Femur (tissue), 1 donor: Measurements from ENCODE around the gene A4GALT.
A peak's percentile ranks its signal among the peaks of the same experiment; 100 is the strongest.
"Not testable (repeated sequence)": the region's sequence is repeated elsewhere in the genome, so short reads cannot be mapped to it uniquely, and the experiment has no call there.

Experiments
- DNase-seq: peaks from one replicate; pipeline ENCODE4 v3.0.0-alpha.2; 2017

A4GALT gene, protein sequence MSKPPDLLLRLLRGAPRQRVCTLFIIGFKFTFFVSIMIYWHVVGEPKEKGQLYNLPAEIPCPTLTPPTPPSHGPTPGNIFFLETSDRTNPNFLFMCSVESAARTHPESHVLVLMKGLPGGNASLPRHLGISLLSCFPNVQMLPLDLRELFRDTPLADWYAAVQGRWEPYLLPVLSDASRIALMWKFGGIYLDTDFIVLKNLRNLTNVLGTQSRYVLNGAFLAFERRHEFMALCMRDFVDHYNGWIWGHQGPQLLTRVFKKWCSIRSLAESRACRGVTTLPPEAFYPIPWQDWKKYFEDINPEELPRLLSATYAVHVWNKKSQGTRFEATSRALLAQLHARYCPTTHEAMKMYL

DNA sequence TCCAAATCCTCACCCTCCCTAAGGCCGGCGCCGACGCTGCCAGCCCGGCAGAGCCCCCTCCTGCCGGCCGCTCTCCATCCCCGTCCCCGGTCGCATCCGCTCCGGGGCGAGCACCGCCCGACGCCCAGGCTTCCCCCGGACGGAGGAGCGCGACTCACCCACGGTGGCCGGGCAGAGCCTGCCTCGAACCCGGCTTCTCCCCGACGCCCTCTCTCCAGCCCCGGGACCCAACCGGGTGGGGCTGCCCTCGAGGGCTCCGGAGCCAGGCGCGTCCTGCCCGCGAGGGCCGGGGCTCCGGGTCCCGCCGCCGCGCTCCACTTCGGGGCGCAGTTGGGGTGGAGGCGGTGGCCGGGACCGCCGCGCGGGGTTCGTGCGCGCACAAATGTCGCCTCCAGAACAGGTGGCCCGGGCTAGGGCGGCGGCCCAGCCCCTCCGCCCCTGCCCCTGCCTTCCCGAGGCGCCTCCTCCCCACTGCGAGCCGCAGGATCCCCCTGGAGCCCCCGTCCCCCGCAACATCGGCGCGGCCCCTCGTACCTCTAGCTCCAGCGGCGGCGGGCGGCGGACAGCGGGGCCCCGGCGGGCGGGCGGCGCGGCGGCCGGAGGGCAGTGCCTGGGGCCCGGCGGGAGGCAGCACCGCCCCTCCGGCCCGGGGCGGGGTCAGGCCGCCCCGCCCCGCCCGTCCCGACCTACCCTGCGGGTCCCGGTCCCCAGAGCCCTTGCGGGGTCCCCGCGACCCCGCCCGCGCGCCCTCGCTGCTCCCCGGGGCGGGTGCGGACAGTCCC is at the start of gene A4GALT:
A4GALT (minus strand) TSS at position 608 of the 782 bp plus-strand sequence. CDS start 26,919 bp downstream, outside the sequence.
- DNase-seq = no peak

DNA sequence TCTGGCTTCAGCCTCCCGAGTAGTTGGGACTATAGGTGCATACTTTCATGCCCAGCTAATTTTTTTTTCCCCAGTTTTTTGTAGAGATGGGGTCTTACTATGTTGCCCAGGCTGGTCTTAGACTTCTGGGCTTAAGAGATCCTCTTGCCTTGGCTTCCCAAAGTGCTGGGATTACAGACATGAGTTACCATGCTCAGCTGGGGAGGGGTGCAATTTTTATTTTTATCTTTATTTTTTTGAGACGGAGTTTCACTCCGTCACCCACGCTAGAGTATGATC is 49.7 kb upstream of the A4GALT start:
- DNase-seq = no peak

DNA sequence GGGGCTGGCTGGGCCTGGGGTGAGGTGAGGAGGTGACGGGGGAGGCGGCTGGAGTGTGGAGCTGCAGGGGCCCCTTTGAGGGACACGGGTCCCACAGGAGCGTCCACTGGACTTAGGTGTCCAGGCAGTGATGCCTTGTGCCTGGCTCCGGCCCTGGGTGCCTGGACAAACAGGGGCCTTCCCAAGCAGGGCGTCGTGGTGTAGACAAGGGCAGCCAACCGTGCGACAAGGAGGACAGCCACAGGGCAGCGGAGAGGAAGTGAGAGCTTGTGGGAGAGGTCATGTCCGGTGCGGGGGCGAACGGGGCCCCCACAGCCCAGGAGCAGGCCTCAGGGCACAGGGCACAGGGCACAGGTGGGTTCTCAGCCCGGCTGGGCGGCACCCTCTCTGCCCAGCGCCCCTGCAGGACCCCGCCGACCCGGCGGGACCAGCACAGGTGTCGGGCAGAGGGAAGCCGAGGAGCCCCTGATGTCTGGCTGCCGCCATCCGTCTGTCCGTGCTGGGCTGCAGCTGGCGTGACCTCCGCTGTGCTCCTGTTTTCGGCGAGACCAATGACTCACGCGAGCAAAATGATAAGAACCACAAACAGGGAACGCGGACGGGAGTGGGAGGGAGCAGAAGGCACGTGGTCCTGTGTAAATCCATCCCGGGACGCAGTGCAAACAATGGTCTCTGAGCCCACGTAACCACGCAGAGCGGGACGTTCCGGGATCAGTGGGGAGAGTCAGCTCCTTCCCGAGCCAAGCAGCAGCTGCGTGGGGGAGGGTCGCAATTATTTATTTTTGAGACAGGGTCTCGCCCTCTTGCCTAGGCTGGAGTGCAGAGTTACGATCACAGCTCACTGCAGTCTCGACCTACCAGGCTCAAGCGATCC is 49.1 kb upstream of the A4GALT start:
- no peak for DNase-seq

DNA sequence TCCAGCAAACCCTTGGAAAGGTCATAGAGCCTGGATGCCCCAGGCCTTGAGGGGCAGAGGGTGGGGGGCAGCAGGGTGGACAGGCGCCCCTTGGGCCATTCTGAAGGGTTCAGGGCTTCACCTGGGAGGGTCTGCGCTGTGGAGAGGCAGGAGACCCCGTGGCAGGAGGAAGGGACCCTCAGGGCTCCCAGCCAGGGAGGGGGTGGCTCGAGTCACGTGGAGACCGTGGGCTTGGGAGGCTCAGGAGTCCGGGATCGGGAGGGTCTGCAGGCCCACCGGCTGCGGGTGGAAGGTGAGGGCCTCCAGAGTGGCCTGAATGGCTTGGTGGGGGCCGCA is 48.5 kb upstream of the A4GALT start:
- no peak for DNase-seq

DNA sequence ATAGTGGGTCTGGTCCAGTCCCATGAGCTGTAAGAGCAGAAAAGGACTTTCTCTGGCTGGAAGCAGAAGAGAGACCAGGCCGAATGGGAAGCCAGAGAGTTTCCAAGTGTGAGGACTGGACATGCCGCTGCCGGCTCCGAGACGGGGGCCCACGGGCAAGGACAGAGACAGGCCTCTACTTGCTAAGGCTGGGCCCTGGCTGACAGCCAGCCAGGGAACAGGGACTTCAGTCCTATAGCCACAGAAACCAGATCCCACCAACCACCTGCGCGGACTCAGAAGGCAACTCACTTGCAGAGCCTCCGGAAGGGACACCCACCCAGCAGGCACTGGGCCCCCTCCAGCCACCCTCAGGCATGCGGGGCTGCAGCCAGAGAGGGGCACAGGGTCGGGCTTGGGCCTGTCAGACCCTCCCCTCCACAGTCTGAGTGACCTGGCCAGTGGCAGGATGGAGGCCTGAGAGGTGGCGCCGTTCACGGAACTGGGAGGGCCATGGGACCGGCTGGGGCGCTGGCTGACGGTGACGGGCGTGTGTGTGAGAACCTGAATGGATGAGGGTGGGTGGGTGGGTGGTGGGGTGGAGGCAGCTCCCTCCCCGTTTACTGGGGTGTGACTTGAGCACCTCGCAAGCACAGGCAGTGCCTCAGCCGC is 47.8 kb upstream of the A4GALT start:
- no peak for DNase-seq

DNA sequence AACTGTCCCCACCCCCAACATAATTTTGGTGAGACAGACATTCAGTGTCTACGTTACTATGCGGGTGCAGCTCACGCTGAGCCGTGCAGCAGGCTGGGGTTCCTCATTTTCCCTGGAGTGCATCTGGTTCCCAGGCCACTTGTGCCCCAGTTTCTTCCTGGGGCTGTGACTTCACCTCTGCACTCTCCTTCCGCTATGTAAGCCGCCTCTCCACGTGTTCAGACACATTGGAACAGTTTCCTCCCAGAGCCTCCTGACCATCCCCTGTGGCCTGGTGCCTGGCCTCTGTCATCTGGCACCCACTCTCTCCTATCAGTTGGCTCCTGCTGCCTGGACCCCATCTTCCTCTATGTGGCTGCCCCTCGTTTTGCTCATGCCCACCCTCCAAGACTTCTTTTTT is 46.2 kb upstream of the A4GALT start:
- DNase-seq = no peak

DNA sequence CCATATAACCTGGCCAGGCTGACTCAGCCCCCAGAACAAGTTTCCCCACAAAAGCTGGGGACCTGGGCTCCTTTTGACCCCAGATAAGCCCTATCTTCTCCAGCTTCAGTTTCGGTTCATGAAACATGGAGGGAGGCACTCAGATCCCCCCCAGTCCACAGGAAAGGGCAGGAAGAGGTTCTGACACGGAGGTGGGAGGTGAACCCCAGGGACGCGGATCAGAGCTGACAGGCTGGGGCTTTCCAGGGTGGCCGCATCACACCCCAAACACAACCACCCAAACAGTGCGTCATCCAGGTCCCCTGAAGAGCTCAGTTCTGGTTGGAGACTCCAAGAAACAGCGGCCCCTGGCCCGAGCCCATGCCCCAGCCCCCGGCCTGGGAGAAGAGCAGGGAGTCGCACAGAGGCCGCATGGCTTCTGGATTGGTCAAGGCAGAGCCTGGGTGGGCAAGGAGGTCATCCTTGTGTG is 44.3 kb upstream of the A4GALT start:
- no peak for DNase-seq

DNA sequence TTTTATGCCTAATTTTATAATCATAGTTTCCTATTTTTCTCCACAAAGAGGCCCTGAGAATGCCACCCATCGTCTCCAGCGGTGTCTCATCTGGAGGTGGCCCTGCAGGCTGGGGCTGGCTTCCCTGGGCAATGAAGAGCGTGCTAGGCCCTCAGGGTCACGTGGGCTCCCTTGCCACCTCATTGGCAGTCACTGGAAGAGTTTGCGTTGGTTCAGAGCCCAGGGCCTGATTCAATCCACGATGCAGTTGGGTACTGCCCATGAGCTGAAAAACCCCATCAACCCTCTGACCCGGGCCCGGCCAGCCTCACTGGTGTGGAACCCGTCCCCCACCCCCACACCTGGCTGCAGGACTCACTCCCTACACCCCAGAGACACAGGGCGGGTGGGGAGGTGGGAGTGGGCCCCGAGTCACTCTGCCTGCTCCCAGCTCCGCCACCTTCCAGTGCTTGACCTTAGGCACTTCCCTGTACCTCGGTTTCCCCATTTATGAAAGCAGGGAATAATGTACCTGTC is 43.4 kb upstream of the A4GALT start:
- no peak for DNase-seq

DNA sequence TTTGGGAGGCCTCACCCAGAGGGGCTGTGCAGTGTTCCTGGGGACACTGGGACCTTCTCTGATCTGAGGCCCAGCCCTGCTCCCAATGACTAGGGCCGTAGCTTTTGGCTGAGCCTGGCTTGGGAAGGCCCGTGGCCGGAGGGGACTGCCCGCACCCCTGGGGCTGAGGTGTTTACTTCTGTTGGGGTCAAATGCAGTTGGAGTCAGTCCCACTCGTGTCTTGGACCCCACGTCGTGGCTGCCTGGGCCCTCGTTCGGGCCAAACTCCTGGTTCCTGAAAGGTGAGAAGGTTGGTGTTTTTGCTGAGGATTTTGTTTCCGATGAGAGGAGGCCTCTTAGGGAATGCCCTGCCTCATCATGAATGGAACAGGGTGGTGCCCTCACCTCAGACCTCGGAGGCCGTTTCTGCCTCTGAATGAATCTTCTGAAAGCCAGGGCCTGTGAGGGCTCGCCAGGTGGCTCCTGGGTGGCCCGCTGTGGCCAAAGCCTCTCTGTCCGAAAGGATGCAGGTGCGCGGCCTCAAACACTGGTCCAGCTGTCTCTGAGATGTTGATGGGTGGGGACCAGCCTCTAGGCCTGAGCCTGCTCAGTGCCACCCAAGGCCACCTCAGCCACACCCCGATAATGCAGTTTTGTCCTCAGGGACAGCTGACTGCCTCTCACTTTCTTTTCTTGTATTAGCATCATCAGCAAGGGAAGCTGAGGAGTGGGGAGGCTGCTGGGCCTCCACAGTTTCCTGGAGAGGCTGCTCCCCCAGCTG is 40.3 kb upstream of the A4GALT start:
- DNase-seq = no peak

DNA sequence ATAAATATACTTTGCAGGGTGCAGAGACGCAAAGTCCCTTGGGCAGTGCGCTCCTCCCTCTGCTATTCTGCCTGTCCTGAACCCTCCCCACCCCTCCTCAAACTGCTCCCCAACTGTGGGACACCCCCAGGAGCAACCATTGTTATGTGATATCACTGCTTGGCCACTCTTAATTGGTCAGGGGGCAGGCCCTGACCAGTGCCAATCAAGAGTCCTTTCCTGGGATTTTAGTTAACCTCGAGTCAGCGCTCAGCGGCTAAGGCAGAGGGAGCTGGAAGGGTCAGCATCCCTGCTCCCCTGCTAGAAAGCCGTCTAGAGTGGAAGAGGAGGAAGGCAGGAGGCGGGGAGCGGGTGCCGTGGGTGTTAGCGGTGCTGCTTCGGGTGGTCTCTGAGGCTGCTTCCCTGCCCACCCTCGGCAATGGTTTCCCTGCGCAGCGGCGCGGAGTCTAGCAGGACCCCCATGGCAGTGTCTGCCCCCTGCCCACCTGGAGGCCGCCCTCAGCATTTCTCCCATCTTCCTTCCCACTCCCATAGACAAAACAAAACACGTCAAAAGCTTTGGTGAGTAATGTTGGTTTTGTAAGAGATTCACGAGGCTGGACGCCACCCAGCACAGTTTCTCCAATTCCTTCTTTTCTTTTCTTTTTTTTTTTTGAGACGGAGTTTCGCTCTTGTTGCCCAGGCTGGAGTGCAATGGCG is 38.4 kb upstream of the A4GALT start:
- no peak for DNase-seq

DNA sequence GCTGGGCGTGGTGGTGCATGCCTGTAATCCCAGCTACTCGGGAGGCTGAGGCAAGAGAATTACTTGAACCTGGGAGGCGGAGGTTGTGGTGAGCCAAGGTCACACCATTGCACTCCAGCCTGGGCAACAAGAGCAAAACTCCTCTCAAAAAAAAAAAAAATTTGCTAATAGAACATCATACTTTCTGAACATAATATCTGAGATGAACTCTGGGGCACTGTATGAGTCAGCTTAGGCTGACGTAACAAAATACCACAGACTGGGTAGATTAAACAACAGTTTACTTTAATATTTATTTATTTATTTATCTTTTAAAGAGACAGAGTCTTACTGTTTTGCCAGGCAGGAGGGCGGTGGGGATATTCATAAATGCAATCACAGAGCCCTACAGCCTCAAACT is 34.9 kb upstream of the A4GALT start:
- DNase-seq = not testable (repeated sequence)

DNA sequence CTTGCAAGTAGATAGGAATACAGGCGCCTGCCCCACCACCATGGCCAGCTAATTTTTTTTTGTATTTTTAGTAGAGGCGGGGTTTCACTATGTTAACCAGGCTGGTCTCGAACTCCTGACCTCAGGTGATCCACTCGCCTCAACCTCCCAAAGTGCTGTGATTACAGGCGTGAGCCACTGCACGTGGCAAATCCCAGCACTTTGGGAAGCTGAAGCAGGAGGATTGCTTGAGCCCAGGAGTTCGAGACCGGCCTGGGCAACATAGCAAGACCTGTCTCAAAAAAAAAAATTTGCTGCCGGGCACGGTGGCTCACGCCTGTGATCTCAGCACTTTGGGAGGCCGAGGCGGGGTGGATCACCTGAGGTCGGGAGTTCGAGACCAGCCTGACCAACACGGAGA is 34.5 kb upstream of the A4GALT start:
- not testable (repeated sequence) for DNase-seq

DNA sequence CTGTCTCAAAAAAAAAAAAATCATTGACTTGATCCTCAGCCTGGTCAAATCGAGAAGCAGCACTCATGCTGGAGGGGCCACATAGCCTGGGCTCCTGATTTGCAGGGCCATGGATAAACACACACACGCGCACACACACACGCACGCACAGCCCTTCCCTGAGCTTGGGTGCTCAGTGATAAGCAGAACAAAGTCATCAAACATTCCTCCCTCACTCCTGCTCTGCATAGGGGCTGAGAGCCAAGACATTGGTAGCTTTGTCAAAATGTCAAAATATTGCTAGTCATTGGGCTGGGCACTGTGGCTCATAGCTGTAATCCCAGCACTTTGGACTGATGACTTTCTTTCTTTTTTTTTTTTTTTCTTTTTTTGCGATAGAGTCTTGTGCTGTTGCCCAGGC is 34.0 kb upstream of the A4GALT start:
- no peak for DNase-seq

DNA sequence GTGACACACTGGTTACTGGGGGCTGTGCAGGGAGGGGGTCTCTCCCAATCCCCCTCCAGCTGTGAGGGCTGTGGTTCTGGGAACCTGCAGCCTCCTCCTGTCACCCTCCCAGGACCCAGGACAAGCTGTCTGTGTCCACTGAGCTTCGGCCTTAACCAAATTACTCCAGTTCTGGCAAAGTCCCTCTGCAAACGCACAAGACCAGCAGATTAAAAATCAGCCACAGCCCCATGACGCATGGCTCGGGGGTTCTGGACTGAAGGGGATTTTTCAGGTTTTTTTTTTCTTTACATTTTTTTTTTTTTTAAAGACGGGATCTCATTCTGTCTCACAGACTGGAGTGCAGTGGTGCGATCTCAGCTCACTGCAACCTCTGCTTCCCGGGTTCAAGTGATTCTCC is 32.2 kb upstream of the A4GALT start:
- DNase-seq = no peak

DNA sequence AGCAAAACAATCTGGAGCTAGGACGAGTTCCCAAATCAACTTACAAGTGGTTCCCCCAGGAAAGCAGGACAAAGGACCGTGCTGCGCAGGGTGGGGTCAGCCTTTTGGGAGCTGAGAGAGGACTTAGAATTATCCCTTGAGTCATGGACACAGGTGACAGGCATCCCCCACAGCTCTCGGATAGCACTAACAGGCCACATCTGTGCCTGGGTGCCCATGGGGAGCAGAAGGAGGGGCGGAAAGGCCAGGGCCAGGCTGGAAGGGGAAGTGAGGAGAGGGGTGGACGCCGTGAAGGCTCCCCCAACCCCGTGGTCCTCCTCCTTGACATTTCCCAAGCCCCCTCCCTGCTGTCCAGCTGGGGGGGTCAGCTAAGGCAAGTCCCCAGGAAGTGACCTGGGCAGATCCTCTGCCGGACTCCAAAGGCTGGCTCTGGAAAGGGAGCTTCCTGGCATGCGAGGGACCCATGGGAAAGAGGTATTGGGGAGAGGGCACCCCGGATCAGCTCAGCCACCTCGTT is 31.6 kb upstream of the A4GALT start:
- no peak for DNase-seq

DNA sequence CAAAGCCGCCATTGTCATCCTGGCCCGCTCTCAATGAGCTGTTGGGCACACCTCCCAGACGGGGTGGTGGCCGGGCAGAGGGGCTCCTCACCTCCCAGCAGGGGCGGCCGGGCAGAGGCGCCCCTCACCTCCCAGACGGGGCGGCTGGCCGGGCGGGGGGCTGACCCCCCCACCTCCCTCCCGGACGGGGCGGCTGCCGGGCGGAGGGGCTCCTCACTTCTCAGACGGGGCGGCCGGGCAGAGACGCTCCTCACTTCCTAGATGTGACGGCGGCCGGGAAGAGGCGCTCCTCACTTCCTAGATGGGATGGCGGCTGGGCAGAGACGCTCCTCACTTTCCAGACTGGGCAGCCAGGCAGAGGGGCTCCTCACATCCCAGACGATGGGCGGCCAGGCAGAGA is 29.8 kb upstream of the A4GALT start:
- not testable (repeated sequence) for DNase-seq

DNA sequence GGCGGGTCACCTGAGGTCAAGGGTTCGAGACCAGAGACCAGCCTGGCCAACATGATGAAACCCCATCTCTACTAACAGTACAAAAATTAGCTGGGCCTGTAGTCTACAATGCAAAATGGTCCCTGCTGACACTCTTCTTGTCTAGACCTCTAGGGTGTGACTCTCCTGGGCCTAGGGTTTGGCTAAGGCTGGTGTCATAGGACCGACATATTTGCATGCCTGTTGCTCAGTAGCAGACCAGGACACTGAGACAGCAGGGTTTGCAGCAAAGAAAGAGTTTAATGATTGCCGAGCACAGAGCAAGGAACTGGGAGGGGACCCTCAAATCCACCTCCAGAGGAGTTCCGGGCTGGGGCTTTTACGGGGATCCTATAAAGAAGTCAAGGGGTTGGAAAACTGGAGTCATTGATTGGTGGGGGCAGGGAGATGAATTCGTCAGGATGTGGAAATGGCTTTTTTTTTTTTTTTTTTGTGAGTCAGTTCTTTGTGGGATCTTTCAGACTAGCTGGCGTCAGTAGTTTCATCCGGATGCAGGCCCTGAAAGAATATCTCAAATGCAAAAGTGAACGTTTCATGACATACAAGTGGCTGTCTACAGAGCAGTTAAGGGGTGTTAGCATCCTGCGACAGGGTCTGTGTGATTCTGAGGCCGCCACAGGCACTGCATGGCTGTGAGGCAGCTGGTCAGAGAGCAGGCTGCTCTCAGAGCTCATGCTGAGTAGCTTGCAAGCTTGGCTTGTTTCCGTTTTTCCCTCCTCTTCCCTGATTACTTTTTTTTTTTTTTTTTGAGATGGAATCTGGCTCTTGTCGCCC is 27.2 kb upstream of the A4GALT start:
- DNase-seq = no peak

DNA sequence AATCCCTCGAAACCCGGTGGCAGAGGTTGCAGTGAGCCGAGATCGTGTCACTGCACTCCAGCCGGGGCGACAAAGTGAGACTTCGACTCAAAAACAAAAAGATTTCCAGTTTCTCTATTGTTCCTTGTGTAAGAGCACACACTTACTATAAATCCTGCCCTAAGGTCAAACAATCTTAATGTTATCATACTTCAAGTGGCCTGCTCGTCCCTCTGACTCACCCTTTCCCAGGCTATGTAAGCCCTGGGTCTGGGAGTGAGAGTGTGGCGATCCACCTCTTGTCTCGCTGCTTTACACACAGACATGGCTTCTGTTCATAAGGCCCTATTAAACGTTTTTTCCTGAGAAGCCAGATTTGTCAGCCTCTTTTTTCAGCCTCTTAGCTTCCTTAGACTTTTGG is 24.4 kb upstream of the A4GALT start:
- DNase-seq = no peak

DNA sequence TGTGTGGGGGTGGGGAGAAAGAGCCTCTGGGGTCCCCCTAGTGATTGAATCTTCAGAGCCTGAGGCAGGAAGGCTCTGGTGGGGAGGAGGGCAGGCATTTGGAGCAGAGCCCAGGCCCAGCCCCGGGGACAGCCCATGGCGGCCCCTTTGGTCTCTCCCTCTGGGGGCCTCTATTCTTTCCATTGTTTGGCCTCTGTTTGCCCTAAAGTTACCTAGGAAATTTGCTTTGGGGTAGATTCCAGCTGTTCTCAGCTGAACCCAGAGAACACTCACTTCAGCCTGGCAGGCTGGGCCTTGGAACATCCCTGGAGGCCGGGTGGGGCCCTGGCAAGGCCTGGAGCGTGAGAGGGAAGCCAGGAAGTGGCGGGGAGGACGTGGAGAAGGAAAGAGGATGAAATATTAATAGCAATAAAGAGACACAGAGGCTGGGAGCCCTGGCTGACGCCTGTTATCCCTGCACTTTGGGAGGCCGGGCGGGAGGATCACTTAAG is 22.9 kb upstream of the A4GALT start:
- peak; percentile 89 for DNase-seq

DNA sequence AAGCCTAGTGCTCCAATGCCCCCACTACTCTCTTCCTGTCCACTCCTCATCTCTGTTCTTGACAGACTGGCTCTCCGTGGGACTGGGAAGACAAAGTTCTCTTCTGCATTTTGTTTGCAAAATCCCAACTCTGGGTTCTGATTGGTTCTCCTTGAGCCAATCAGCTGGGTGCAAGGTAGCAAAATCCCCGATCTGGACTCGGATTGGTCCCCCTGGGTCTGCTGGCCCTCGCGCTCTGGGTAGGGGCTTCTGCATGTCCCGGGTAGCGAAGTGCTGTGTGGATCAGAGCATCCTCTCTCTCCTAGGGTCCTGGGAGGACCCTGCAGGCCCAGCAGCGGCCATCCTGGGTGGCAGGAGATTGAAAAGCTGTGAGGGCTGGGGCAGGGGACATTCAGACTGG is 22.3 kb upstream of the A4GALT start:
- DNase-seq = peak; percentile 64
